A172 (cell line): ENCODE results near the gene FUOM. TPM values are rescaled to one million over a fixed set of nuclear protein-coding genes. Genes with fewer than 3 reads are reported as not detected.
A peak's percentile ranks its signal among the peaks of the same experiment; 100 is the strongest.

Experiments
- DNase-seq: peaks from one replicate; pipeline ENCODE4 v3.0.0-alpha.2; 2015; ENCODE audit warnings: low spot score
- total RNA-seq: library from RNA; depleted of rRNA; stranded (reverse); fragments of >200 nt; shearing (Covaris generic); gene quantifications from 2 replicates; pipeline ENCODE4 v1.2.3, GENCODE V29; 2014

The FUOM gene
- total RNA-seq, 1 experiment from 2014 or later = 6.6 TPM

GRCh38 chr10:133351408-133352318 lies 6.2 kb downstream of the FUOM start:
- DNase-seq = no peak

- no peak for DNase-seq
Measured at GRCh38 chr10:133350950-133351329, 6.9 kb downstream of the FUOM start.

GRCh38 chr10:133350283-133350949 lies 7.4 kb downstream of the FUOM start:
- no peak for DNase-seq

GRCh38 chr10:133349577-133350011 lies 8.2 kb downstream of the FUOM start:
- DNase-seq = no peak

- no peak for DNase-seq
Measured at GRCh38 chr10:133349160-133349568, 8.7 kb downstream of the FUOM start.

GRCh38 chr10:133347710-133348517 lies 9.9 kb downstream of the FUOM start:
- DNase-seq = no peak

GRCh38 chr10:133346413-133346812 lies 11.4 kb downstream of the FUOM start:
- DNase-seq = no peak

- DNase-seq = no peak
Measured at GRCh38 chr10:133344236-133344635, 13.6 kb downstream of the FUOM start.

- DNase-seq = peak; percentile 31
Measured at GRCh38 chr10:133343558-133343957, 14.3 kb downstream of the FUOM start.

GRCh38 chr10:133342942-133343341 lies 14.9 kb downstream of the FUOM start:
- no peak for DNase-seq

- no peak for DNase-seq
Measured at GRCh38 chr10:133341983-133342382, 15.8 kb downstream of the FUOM start.

GRCh38 chr10:133339708-133340380 lies 18.0 kb downstream of the FUOM start:
- no peak for DNase-seq

GRCh38 chr10:133338080-133339071 lies 19.4 kb downstream of the FUOM start:
- DNase-seq = no peak

- DNase-seq = no peak
Measured at GRCh38 chr10:133337370-133337725, 20.5 kb downstream of the FUOM start.

- DNase-seq = no peak
Measured at GRCh38 chr10:133336577-133337369, 21.0 kb downstream of the FUOM start, which contains the start of gene CALY. CALY (minus strand) TSS chr10:133336896; CDS start chr10:133328989, 7,907 bp downstream.

- DNase-seq = no peak
Measured at GRCh38 chr10:133336118-133336576, 21.7 kb downstream of the FUOM start.

GRCh38 chr10:133335246-133336117 lies 22.3 kb downstream of the FUOM start:
- DNase-seq = no peak

GRCh38 chr10:133334503-133335245 lies 23.1 kb downstream of the FUOM start:
- DNase-seq = no peak
